ENCODE measurements around the gene ALDH1A1.
A peak's percentile ranks its signal among the peaks of the same experiment; 100 is the strongest.

The ALDH1A1 gene

DNA sequence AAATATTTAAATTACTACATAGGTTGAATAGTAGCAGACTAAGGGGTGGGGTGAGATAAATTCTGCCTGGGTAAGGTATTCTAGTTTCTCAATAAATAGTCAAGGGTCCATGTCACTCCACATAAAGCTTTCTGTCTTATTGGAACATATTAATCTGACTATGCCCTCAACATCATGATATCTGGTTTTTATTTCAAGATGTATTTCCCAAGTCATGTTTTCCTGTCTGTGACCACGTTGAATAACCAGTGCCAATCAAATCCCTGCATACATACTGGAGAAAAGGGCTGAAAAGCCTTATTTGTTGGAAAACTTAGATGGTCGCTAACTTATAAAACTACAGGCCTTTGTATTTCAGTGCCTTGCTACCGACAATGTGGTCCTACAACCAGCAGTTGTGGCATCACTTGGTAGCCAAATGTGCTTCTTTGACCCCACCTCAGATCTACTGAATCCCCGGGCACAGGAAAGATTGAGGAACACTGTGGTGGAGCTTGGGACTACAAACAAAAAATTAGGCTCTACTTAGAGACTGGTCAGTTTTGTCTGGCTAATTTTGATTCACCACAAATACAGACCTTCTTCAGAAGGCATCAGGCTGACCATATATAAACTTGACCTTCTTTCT, 39.4 kb downstream of the ALDH1A1 start:
- DNase-seq: no peak

DNA sequence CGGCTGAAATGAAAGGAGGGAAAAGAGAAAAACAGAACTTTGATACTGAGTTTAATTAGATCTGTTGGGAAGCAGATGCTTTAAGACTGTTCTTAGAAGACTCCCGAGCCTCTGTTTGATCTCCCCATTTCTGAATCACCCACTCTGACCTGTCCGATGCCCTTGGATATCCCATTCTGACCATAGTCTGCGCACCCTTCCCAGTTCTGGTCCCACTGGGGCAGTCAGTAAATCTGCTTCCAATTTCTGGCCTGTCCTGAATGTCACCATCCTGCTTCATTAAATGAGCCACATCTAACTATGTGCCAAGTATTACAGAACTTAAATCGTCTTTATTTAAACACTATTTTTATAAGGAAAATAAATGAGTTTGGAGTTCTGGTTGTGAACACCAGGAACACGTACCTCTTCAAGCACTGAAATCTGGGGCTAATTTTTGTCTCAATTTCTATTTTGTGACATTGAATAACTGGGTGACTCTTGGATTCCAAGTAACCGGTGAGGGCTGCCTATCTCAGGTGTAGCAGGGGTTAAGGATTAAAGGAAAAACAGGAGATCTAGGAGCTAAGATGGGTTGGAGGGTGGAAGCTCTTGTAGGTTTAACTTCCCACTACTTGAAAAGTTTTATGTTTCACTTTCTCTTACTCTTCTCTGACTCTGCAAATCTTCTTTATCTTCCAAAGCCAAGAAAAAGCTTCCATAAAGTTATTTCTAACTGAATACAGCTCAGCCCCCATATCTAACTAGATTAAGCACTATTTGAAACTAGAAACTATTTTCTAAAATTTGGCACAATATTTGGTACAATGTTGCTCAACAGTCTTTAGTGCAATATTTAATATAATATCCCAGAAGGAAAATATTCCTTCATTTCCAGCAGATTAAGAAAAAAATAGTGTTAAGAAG, 40.1 kb downstream of the ALDH1A1 start:
- DNase-seq: no peak

DNA sequence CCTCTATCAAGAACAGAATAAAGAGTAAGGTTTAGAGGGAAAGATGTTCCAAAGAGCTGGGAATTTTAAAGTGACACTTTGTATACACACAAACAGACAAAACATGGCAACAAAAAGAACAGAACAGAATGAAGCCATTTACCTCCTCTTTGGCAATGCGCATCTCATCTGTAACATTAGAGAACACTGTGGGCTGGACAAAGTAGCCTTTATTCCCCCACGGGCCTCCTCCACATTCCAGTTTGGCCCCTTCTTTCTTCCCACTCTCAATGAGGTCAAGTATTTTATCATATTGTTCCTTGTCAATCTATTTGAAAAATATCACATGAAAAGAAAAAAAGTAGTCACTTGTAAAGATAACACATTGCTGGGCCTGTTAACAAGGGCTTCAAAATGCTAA, 41.0 kb downstream of the ALDH1A1 start:
- no peak for DNase-seq

DNA sequence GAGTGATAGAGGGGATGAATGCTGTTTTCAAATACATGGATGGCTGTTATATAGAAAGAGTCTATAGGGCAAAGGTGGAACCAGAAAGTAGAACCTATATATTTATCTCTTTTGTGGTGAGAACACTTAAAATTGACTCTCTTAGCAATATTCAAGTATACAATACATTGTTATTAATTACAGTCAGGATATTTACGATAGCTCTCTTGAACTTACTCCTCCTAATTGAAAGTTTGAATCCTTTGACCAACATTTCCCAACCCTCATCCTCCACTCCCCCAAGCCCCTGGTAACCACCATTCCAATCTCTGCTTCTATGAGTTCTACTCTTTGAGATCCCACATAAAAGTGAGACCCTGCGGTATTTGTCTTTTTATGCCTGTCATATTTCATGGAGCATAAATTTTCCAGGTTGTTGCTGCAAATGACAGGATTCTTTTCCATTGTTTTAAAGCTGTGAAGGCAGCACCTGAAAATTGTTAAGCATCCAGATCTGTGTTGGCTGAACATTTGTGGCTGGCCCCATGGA, 41.5 kb downstream of the ALDH1A1 start:
- DNase-seq: no peak

DNA sequence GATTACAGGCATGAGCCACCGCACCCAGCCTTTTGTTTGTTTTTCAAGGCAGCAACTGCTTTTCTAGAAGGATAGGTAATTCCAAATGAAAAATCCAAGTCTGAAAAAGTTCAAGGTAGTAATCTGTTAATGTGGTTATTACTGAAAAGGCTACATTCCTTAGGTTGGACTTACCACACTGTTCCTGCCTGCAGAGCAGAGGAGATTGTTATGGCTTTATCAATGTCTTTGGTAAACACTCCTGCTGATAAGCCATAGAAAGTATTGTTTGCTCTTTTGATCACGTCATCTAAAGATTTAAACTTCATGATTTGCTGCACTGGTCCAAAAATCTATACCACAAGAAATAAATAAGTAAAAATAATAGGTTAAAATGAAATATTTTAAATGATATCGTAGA, 43.4 kb downstream of the ALDH1A1 start:
- DNase-seq: peak; percentile 16

DNA sequence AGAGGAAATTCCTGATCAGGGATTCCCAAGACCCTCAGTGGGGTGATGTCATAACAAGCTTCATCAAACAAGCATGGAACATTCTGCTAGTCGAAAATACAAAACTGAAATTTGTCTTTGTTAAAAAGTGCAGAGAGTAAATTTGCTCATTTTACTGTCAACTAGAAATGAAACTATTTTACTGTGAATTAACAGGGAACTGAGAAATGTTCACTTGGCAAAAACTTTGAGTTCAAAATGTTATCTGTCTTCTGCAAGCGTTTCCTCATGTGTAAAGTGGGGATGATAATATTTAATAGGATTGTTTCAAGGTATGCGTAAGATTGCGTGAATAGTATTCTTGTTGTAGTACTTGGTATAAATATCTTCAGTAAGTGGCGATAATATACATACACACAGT, 45.4 kb downstream of the ALDH1A1 start:
- no peak for DNase-seq

DNA sequence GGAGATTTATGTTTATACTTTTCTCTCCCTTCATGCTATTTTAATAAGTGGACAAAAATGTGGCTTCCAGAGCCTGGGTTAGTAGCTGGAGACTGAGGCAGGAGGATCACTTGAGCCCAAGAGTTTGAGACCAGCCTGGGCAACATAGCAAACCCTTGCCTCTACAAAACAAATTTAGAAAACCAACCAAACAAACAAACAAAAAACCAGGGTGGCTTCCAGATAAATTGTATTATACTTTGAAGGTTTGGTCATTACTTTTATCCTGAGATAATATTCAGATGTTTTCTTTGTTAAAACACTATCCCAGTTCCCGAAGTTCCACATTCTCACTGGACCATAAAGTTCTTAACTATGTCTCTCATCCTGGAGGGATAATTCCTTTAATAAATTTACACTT, 46.0 kb downstream of the ALDH1A1 start:
- no peak for DNase-seq

DNA sequence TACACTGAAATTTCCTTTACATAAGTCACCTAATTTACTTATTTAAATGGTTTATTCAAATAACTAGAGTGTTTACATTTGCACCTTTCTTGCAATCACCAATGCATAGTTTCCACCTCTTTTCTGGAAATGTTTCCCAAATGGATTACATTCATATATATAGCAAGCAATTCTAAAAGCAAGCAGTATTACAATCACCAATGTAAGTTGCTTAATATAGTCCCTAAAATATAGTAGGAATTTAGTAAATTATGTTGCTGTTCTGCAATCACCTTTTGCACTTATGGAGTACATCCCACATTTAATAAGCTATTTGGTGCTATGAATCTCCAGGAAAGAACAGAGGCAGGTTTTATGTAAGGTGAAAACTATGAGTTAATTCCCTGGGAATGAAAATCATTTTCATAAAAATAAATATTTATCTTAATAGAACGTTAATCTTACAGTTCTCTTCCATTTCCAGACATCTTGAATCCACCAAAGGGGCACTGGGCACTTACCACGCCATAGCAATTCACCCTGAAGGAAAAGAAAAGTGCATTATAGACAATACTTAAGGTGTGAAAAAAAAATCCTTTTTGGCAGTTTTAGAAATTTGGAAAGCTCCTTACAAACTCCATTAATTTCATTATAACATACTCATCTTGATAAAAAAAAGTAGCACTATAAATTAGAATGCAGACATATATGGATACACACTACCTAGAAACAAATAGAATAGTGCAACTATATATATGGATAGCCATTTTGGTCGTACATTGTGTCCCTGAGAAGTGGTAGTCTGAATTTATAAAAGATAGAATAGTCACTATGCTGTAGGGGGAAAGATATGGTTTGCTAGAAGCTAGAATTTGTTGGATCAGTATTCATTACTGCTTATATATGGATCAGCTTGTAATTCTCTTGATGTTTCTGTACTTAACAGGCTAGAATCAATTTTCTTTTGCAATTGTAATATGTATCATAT, 47.1 kb downstream of the ALDH1A1 start:
- DNase-seq: no peak

DNA sequence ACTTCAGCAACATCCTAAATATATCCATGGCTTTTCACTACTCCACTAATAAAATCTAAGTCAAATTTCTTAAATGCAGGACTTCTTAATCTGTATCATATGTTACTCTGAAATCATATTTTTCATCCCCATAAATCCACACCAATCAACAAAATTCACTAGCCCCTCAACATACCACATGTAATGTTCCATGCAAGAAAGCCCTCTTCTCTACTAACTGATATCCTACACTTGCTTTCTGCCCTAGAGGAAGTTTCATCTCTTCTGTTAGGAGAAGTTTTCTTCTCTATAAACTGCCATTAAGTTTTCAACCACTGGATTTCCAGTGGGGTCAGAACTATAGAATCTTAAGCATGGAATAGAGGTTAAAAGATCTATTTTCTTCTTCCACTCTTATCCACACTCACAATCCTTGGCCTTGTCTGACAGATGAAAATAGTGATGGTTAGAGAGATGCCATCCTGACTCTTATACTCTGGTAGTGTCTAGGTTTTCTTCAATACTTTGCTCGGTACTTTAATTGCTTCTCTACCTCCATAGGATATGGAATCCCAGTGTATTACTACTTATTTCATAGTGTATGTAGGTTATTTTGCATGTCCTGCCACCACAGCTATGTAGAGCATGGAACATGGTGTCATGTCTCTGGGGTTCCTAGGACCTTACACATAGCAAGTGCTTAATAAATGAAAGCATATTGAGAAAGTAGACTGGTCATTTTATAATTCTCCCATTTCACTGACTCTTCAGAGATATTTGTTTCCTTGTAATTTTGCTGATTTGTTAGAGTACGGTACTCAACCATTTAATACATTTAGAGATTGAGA, 48.4 kb downstream of the ALDH1A1 start:
- DNase-seq: no peak

DNA sequence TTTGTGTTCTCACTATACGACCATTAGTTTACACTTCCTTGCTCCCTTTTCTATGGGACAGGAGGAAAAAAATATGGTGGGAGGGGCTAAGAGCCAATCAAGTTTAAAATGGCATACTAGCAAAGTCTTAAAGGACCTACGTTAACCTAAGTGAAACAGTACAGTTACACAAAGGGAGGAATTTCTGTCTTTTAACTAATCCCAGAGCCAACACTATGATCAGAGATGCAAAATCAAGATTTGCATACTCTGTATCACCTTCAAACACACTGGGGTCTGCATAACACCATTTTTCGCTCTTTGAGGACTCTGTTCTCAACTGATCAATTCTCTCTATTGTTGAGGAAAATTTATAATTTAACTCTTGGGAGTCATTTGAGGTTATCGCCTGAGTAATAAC, 49.8 kb downstream of the ALDH1A1 start:
- DNase-seq: no peak

DNA sequence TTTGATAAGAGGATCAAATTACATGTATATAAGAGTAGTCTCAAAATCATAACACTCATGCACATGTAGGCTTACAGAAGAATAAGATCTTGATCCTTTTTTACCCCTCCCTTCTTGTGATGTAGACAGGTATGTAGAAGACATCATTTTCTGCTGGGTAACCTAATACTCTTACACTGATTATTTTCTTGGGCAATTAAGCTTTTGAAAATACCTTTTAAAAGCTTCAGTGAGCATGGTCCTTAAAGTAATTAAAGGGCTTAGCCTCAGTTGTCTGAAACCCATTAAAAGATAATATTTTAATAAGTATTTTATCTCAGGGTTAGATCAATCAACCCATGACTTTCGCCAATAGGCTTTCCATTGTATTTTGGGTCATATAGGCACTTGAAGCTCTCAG, 50.6 kb downstream of the ALDH1A1 start:
- DNase-seq: no peak

DNA sequence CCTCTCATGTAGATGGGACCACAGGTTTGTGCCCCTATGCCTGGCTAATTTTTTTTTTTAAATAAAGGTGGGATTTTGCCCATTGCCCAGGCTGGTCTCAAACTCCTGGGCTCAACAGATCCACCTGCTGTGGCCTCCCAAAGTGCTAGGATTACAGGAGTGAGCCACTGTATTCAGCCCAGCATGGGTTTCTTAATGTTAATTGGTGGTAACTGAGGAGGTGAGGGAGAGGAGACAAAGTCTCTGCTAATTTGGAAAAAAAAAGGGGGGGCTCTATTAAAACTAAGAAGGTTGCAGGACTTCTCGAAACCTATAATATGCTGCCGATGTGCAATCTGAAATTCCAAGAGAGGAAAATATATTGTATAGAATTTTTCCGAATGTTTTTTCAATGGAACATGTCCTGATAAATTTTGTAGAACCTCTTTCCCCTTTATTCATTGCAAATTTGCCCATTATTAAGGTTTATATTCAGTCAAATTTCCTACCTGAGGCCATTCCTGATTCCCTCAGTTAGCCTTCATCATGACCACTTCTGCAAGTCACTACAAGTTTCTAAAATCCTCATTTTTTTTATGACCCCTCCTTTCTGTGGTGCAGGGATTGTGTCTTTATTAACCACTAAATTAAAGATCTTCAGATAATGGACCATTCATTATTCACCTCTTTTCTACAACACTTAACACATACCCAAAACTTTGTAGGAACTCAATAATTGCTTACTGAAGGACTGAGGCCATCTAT, 52.9 kb downstream of the ALDH1A1 start:
- no peak for DNase-seq

DNA sequence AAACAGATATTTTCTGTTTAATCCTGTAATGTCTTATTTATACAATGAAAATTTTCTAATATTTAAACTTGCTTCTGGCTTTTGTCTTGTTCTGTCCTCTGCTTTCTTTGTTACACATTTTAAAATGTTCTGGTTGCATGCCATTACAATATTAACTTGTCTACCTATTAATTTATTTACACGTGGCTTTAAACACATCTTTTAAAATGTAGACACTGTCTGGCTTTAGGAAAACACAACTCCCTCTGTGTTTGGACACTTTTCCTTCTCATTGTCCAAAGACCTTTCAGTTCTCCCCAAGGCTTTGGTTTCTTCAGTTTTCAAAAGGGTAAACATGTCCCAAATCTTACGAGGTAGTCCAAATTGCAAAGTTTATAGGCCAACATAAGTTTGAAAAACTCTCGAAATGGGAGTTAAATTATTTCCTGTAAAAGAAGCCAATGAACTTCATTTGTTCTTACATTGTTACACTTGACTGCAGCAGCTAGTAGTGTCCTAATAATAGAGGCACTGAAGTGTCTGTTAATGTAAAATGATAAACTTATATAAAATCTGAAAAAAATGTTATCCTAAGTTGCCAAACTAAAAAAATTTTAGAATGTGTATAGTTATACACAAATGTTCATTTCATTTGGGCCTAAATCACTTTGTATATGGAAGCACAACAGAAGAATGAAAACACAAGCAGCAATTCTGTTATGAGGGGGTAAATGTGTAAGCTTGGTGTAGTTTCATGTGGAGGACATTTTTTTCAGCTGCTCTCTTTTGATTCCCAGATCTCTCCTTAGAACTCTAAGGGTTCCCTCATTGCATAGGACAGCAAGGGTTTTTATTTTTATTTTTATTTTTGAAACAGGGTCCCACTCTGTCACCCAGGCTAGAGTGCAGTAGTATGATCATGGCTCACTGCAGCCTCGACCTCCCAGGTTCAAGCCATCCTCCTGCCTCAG, 53.8 kb downstream of the ALDH1A1 start:
- DNase-seq: no peak

DNA sequence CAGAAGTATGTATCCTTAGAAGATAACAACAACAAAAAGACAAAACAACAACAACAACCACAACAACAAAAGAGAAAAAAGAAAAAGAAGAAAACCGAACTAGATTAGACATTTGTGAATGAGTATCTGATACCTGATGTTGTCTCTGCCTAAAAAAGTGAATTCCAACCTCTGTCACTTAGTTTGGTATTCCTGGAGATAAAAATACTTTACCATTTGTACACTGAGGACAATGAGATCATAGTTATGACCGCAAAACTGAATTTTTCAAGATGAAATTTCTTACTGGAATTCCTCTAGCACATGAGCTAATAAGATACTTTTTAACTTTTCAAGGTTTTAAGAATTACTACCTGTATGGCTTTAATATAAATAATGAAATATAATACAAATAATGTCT, 54.5 kb downstream of the ALDH1A1 start:
- no peak for DNase-seq

DNA sequence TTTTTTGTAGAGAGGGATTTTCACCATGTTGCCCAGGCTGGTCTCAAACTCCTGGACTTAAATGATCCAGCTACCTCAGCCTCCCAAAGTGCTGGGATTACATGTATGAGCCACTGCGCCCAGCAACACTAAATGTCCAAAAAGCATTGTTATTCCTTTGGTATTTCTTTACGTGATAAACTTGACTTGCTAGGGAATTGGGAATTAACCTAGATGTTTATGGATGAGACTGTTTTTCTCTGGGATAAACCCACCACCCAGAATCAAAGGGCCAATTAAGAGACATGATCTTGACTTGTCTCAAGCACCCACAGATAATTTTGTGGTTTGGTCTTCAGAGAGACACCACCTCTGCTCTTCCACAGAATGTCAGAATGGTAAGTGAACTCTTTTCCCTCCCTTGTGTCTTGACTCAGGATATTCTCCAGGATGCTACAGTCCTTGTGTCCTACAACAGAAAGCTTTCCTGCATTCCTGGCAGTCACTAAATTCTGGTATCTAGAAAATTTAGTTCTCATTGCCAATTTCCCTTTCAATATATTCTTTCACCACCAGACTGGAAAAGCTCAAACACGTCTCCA, 55.7 kb downstream of the ALDH1A1 start:
- no peak for DNase-seq

DNA sequence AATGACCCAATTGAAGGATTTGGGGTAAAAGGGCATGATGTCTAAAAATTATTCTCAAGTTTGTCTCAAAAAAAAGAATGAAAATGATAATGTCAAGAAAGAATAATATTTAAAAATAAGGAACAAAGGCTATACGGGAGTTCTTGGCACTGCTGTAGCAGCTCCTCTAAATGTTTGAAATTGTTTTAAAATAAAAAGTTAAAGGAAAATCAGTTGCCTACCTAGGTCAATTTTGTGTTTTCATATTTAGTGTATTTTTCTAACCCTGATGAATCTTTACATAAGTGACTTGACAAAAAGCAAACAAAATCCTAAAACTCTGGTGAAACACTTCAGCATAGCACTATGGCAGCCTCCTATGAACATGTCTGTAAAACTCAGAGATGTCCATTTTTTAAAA, 56.4 kb downstream of the ALDH1A1 start:
- DNase-seq: no peak

DNA sequence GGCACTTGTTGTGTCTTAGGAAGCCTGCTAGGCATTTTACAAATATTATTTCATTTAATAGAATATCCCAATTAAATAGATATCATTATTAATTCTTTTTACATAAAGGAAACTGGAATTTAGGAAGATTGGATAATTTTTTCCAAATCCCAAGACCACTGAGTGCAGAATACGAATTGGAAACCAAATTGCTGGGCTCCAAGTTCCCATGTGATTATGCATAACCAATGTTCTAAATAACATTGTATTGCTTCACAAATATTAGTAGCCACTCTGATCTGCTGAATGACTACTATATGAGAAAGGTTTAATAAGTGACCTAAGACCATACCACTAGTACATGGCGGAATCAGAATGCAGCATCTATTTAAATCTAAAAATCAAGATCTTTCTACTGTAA, 57.7 kb downstream of the ALDH1A1 start:
- no peak for DNase-seq

DNA sequence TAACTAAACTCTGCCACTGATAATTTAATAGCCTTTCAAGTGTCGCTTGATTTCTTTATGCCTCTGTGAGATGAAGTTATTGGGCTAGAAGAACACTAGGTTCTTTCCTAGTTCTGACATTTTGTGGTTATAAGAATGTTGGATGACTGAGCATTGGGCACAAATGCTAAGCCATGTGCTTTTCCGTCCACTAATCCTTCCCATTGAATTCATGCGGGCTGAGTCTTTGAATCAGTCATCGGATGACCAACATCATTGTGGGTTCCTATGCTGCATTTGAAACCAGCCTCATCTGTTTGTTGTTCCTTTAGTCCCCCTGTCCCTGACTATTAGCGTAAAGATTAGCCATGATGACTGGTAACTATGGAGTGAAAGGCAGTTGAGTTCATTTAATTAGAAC, 58.5 kb downstream of the ALDH1A1 start:
- no peak for DNase-seq

DNA sequence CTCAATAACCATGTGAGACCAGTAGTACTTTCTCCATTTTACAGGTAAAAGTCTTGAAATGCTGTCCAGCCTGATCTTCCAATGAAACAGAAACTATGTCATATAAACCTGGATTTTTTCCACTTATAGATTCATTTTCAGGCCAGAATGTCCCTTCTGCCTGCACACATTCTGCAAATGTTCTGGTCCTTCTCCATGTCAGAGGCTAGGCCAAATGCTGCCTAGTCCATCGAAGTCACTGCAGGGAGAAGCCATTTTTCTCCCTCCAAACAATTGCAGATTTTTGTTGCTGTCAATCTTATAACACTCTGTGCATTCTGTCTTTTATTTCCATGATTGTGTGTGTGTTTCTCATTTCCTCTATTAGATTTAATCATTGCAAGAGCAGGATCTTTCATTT, 59.4 kb downstream of the ALDH1A1 start:
- DNase-seq: no peak

DNA sequence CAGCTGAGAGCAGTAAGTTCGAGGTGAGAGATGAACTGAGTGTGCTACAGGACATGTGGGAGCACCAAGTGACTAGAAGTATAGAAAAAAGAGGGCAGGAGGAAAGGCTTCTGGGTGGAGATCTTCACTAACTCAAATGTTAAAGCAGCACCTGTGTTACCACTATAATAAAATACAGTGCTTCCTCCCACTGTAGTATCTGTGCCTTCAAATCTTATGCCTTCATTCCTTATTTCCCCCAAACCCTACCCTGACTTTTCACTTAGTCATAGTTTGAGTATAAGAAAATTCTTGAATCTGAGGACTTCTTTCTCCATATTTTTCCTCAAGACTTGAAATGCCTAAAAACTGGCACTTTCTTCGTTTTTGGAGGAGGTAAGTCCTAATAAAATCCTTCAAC, 61.8 kb downstream of the ALDH1A1 start:
- DNase-seq: no peak
